Hepatocyte (in vitro differentiated cells): ENCODE data around the gene ERICH4. TPM values are rescaled to one million over a fixed set of nuclear protein-coding genes. Genes with fewer than 3 reads are reported as not detected.
A peak's percentile ranks its signal among the peaks of the same experiment; 100 is the strongest.
"Not testable (repeated sequence)": the region's sequence is repeated elsewhere in the genome, so short reads cannot be mapped to it uniquely, and the experiment has no call there.

Experiments used
- DNase-seq: peaks from one replicate; pipeline ENCODE4 v3.0.0-alpha.2; 2016; ENCODE audit warnings: low spot score
- H2AFZ ChIP-seq: fragments of 200-600 bp; sonication (generic); 2 replicates; pipeline ENCODE4 v1.6.0; 2016; ENCODE audit warnings: antibody characterized with exemption, mild to moderate bottlenecking
- H3K27ac ChIP-seq: fragments of 200-600 bp; sonication (generic); 2 replicates; pipeline ENCODE4 v1.5.1; 2016; ENCODE audit warnings: mild to moderate bottlenecking
- H3K27me3 ChIP-seq: fragments of 200-600 bp; sonication (generic); 2 replicates; pipeline ENCODE4 v1.6.1; 2016
- H3K36me3 ChIP-seq: fragments of 200-600 bp; sonication (generic); replicated peaks from 2 replicates; pipeline ENCODE4 v1.5.1; 2016; ENCODE audit warnings: low read depth; ENCODE audit not compliant: insufficient read depth
- H3K4me1 ChIP-seq: fragments of 200-600 bp; sonication (generic); 2 replicates; pipeline ENCODE4 v1.5.1; 2016; ENCODE audit warnings: mild to moderate bottlenecking, moderate library complexity; ENCODE audit not compliant: insufficient read depth
- H3K4me2 ChIP-seq: fragments of 200-600 bp; sonication (generic); 2 replicates; pipeline ENCODE4 v1.6.0; 2016
- H3K4me3 ChIP-seq: fragments of 200-600 bp; sonication (generic); 2 replicates; pipeline ENCODE4 v1.5.1; 2016; ENCODE audit warnings: mild to moderate bottlenecking
- H3K79me2 ChIP-seq: fragments of 200-600 bp; sonication (generic); 2 replicates; pipeline ENCODE4 v1.6.0; 2017; ENCODE audit warnings: mild to moderate bottlenecking
- H3K9me2 ChIP-seq: fragments of 200-600 bp; sonication (generic); replicated peaks from 2 replicates; pipeline ENCODE4 v1.6.0; 2017; ENCODE audit warnings: mild to moderate bottlenecking; ENCODE audit not compliant: insufficient read depth
- H3K9me3 ChIP-seq: fragments of 200-600 bp; sonication (generic); 2 replicates; pipeline ENCODE4 v1.5.1; 2016; ENCODE audit warnings: low read depth, mild to moderate bottlenecking
- H4K20me1 ChIP-seq: fragments of 200-600 bp; sonication (generic); 2 replicates; pipeline ENCODE4 v1.6.0; 2016; ENCODE audit warnings: mild to moderate bottlenecking; ENCODE audit not compliant: insufficient read depth, poor library complexity, severe bottlenecking
- EZH2 ChIP-seq: fragments of 200-600 bp; sonication (generic); IDR thresholded peaks from 2 replicates; pipeline ENCODE4 v1.6.1; 2016; ENCODE audit warnings: antibody characterized with exemption, mild to moderate bottlenecking, borderline replicate concordance
- EZH2phosphoT487 ChIP-seq: fragments of 200-600 bp; sonication (generic); IDR thresholded peaks from one replicate; pipeline ENCODE4 v1.6.1; 2018; ENCODE audit warnings: antibody characterized with exemption, mild to moderate bottlenecking, low read depth, moderate library complexity; ENCODE audit not compliant: unreplicated experiment, severe bottlenecking
- WGBS: methylation state at CpG from one replicate; pipeline ENCODE4 v1.1.6; 2016; ENCODE audit warnings: low lambda C conversion rate; ENCODE audit errors: missing lambda C conversion rate; 5-methylcytosine and 5-hydroxymethylcytosine counted together
- polyA plus RNA-seq: library from polyadenylated mRNA; unstranded; fragments of >200 nt; fragmentation: Nextera tagmentation; extraction: Ambion mirVana; gene quantifications from 2 replicates; pipeline ENCODE4 v1.2.1, GENCODE V29; 2016
- total RNA-seq: library from RNA; depleted of rRNA; stranded (reverse); fragments of >200 nt; gene quantifications from 2 replicates; pipeline ENCODE4 v1.2.3, GENCODE V29; 2014
- TF ChIP-seq, protein P1 (sequence below): fragments of 200-600 bp; sonication (generic); IDR thresholded peaks from 2 replicates; pipeline ENCODE4 v1.5.1; 2016; ENCODE audit warnings: antibody characterized with exemption, mild to moderate bottlenecking; ENCODE audit not compliant: poor library complexity

The ERICH4 gene
- total and polyA plus RNA-seq, 2 experiments from 2014 or later = 2.3 to 4.3 TPM

DNA sequence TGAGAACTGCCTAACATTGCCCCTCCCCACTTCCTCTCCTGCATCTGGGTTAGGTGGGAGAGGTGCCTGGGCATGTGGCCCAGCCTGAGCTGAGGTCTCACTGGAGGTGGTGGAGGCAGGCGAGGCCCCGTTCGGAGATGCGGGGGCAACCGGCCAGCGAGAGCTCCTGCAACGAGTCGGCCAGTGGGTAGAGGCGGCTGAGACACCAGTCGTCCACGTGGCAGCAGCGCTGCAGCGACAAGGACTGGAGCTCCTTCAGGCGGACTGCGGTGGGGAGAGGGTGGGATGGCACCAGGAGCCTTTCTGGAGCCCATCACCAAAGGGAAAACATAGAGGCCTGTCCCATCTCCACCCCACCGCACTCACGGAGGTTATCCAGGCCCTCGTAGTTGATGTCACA, 9.8 kb upstream of the ERICH4 start:
- H3K27me3 ChIP-seq = no peaks in the 10 kb centered on the region
- H3K36me3 ChIP-seq = no peaks in the 10 kb centered on the region
- no peak overlapping the region for H3K4me3 ChIP-seq
- H2AFZ ChIP-seq = no peak overlapping the region
- no peaks in the 10 kb centered on the region for H3K9me3 ChIP-seq
- TF ChIP-seq EZH2phosphoT487 (no peak), EZH2 (no peak)
- TF ChIP-seq, protein P1, sequence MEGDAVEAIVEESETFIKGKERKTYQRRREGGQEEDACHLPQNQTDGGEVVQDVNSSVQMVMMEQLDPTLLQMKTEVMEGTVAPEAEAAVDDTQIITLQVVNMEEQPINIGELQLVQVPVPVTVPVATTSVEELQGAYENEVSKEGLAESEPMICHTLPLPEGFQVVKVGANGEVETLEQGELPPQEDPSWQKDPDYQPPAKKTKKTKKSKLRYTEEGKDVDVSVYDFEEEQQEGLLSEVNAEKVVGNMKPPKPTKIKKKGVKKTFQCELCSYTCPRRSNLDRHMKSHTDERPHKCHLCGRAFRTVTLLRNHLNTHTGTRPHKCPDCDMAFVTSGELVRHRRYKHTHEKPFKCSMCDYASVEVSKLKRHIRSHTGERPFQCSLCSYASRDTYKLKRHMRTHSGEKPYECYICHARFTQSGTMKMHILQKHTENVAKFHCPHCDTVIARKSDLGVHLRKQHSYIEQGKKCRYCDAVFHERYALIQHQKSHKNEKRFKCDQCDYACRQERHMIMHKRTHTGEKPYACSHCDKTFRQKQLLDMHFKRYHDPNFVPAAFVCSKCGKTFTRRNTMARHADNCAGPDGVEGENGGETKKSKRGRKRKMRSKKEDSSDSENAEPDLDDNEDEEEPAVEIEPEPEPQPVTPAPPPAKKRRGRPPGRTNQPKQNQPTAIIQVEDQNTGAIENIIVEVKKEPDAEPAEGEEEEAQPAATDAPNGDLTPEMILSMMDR = no peak
- no peak overlapping the region for H3K27ac ChIP-seq
- H4K20me1 ChIP-seq = no peaks in the 10 kb centered on the region
- DNase-seq = no peak
- H3K4me1 ChIP-seq = peaks cover 6% of the 10 kb centered on the region
- H3K4me2 ChIP-seq = no peak overlapping the region
- peaks cover 12% of the 10 kb centered on the region for H3K79me2 ChIP-seq
- WGBS = 97% methylated on average over 18 of the region's 18 CpGs
- H3K9me2 ChIP-seq = no peaks in the 10 kb centered on the region

DNA sequence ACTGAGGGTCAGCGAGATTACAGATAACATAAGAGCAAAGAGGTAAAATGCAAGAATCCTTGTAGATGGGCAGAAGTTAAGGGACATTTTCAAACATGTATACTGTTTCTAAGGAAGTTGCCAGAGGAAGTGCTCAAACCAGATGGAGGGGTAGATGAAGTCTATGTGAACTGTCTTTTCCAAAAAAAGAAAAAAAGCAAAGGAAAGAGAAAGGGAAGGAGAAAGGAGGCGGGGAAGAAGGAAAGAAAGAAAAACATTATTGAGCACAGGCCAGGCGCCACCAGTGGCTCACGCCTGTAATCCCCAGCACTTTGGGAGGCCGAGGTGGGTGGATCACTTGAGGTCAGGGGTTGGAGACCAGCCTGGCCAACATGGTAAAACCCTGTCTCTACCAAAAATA, 8.5 kb upstream of the ERICH4 start:
- DNase-seq = no peak
- Histone ChIP-seq H2AFZ (no peak overlapping the region), H3K9me3 (no peaks in the 10 kb centered on the region), H3K27ac (no peak overlapping the region), H3K9me2 (no peaks in the 10 kb centered on the region), H3K4me1 (no peaks in the 10 kb centered on the region), H3K79me2 (peaks cover 10% of the 10 kb centered on the region), H3K4me3 (no peak overlapping the region), H3K4me2 (no peak overlapping the region), H4K20me1 (no peaks in the 10 kb centered on the region), H3K27me3 (no peaks in the 10 kb centered on the region), H3K36me3 (no peaks in the 10 kb centered on the region)
- TF ChIP-seq, protein P1 = no peak
- TF ChIP-seq EZH2phosphoT487 (no peak), EZH2 (no peak)
- 86% methylated on average over 5 of the region's 5 CpGs for WGBS

DNA sequence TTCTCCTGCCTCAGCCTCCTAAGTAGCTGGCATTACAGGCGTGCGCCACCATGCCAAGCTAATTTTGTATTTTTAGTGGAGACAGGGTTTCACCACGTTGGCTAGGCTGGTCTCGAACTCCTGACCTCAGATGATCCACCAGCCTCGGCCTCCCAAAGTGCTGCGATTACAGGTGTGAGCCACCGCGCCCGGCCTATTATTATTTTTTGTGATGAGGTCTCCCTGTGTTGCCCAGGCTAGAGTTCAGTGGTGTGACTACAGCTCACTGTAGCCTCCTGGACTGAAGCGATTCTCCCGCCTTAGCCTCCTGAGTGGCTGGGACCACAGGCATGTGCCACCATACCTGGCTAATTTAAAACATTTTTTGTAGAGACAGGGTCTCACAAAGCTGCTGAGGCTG, 7.6 kb upstream of the ERICH4 start:
- H3K27me3 ChIP-seq, H3K4me1 ChIP-seq, H3K27ac ChIP-seq, H4K20me1 ChIP-seq, H3K36me3 ChIP-seq, H3K9me2 ChIP-seq, DNase-seq, H2AFZ ChIP-seq, H3K9me3 ChIP-seq, H3K4me2 ChIP-seq, H3K4me3 ChIP-seq: not testable (repeated sequence)
- peaks cover 10% of the 10 kb centered on the region for H3K79me2 ChIP-seq
- WGBS = 97% methylated on average over 11 of the region's 11 CpGs

DNA sequence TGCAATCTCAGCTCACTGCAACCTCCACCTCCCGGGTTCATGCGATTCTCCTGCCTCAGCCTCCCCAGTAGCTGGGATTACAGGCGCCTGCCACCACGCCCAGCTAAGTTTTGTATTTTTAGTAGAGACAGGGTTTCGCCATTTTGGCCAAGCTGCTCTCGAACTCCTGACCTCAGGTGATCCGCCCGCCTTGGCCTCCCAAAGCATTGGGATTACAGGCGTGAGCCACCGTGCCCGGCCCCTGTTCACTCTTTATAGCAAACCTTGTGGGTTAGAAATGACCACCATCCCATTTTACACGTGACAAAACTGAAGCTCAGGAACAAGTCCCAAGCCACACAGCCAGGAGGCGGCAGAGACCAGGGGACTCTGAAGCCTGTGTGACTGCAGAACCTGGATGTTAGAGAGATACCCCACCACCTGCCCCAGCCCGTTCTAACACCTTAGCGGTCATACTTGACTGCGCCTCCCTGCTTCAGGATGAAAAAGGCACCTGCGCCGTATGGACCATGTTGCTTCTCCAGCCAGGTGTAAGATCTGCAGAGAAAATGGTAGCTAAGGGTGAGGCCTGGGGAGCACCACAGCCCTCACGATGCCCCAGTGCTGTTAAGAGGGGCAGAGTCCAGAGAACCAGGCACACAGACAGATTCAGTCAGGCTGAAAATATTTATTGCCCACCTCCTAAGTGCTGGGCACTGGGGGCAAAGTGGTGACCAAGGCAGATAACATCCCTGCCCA, 6.9 kb upstream of the ERICH4 start:
- Histone ChIP-seq H4K20me1 (no peaks in the 10 kb centered on the region), H3K9me2 (no peaks in the 10 kb centered on the region), H3K9me3 (no peaks in the 10 kb centered on the region), H2AFZ (no peak overlapping the region), H3K4me2 (no peak overlapping the region), H3K27me3 (no peaks in the 10 kb centered on the region), H3K79me2 (peaks cover 10% of the 10 kb centered on the region), H3K4me1 (no peaks in the 10 kb centered on the region), H3K4me3 (no peak overlapping the region), H3K36me3 (no peaks in the 10 kb centered on the region), H3K27ac (peak overlapping the region; percentile 81)
- TF ChIP-seq EZH2phosphoT487 = no peak
- TF ChIP-seq, protein P1 = peak; percentile 3
- TF ChIP-seq EZH2 = no peak
- DNase-seq = peak; percentile 51
- 95% methylated on average over 19 of the region's 19 CpGs for WGBS
